GM19463 (cell line): ENCODE data around the gene OPA3.
A peak's percentile ranks its signal among the peaks of the same experiment; 100 is the strongest.

Experiments used
- ATAC-seq: cut with Tn5 transposase; IDR thresholded peaks from one replicate; pipeline ENCODE4 v1.9.1; 2021; ENCODE audit warnings: mild to moderate bottlenecking, moderate library complexity; ENCODE audit not compliant: unreplicated experiment

OPA3 gene

DNA sequence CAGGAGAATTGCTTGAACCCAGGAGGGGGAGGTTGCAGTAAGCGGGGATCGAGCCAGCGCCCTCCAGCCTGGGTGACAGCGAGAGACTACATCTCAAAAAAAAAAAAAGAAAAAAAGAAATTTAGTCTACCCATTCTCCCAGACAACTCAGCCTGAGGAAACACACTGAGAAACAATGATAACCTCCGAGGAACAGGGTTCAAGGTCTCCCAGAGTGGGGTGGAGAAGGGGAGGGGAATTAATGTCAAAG is 78.7 kb downstream of the OPA3 start:
- no peak for ATAC-seq

DNA sequence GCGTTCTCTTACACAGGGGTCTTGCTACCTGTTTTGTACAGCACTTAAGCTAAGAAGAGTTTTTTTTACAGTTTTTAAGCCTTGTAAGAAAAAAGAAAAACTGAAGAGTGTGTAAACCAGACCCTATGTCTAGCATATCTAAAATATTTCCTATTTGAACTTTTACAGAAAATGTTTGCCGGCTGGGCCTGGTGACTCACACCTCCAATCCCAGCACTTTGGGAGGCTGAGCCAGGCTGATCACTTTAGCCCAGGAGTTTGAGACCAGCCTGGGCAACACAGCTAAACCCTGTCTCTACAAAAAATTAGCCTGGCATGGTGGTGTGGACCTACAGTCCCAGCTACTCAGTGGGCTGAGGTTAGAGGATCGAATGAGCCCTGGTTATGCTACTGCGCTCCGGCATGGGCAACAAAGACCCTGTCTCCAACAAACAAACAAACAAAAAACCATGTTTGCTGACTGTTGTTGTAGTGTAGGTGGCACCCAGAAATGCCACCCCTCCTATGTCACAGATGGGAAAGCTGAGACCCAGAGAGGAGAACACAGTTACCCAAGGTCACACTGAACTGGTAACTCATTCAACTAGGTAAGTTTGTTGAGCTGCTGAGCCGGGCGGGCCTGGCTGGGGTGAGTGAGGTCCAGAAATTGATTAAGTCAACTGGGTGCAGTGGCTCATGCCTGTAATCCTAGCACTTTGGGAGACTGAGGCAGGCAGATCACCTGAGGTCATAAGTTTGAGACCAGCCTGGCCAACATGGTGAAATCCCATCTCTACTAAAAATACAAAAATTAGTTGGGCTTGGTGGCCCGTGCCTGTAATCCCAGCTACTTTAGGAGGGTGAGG is 79.2 kb downstream of the OPA3 start:
- ATAC-seq, result no peak

DNA sequence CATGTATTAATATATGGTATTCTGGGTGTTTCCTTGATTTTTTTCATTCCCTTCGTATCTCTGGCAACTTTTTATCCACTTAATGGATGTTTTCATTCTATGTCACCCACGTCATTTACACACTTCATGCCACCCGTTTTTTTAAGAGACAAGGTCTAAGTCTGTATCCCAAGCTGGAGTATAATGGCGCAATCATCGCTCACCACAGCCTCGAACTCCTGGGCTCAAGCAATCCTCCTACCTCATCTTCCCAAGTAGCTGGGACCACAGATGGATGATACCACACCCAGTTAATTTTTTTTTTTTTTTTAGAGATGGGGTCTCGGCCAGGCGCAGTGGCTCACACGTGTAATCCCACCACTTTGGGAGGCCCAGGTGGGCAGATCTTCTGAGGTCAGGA is 80.7 kb downstream of the OPA3 start:
- ATAC-seq, result no peak

DNA sequence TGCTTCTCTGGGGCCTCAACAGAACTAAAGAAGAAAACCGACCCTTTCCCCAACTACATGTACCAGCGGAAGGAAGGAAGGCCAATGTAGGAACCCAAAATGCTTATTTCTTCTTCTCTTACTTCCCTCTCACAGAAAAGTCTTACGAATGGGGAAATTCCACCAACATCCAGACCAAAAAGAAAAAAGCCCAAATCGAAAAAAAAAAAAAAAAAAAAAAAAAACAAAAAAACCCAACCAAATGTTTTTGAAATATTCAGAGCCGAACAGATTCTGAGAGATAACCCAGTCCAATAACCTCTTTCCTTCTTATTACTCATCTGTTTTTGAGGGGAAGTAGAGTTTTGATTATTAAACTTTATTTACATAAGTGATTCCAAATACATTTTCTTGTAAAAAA is 82.5 kb downstream of the OPA3 start:
- no peak for ATAC-seq

DNA sequence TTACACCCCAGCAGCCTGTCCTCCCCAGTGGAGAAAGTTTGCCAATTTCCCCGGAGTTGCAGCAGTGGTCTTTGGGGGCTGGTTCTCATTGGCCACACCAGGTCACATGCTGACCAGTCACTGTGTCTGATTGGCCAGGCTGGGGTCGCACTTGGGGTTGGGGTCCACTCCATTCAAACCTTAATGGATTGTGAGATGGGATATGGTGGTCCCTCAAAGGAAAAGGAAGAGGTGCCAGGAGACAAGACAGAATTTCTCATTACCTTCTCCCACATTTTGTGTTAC is 82.9 kb downstream of the OPA3 start:
- ATAC-seq, result no peak

DNA sequence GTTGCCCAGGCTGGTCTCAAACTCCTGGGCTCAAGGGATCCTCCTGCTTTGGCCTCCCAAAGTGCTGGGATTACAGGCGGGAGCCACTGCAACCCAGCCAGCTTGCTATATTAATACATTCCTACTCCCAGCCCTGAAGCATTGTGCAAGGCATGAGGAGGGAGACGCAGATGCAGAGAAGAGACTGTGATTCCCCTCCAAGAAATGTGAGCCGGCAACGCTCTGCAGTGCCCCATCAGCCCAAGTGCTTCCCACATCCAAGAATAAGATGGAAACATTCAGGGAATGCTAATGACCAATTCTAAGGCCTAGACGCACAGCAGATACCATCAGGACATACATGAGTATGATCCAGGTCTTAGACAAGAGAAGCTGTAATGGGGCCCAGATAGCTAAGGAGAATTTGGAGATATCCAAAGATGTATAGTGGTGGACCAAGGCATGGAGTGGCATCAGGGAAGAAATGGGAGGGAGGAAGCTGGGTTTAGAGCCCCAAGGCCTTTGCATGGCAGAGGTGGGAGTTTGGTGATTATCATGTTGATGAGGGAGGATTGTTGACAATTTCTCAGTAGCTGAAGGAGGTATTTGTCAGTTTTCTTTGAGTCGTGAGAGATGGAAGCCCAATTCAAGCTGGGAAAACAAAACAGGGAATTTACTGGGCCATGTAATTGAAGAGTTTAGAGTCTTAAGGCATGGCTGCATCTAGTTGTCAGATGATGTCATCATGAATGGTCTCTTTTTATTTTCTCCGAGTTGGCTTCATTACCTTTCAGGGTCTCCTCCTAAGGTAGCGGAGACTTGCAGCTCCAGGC is 83.5 kb downstream of the OPA3 start:
- no peak for ATAC-seq

DNA sequence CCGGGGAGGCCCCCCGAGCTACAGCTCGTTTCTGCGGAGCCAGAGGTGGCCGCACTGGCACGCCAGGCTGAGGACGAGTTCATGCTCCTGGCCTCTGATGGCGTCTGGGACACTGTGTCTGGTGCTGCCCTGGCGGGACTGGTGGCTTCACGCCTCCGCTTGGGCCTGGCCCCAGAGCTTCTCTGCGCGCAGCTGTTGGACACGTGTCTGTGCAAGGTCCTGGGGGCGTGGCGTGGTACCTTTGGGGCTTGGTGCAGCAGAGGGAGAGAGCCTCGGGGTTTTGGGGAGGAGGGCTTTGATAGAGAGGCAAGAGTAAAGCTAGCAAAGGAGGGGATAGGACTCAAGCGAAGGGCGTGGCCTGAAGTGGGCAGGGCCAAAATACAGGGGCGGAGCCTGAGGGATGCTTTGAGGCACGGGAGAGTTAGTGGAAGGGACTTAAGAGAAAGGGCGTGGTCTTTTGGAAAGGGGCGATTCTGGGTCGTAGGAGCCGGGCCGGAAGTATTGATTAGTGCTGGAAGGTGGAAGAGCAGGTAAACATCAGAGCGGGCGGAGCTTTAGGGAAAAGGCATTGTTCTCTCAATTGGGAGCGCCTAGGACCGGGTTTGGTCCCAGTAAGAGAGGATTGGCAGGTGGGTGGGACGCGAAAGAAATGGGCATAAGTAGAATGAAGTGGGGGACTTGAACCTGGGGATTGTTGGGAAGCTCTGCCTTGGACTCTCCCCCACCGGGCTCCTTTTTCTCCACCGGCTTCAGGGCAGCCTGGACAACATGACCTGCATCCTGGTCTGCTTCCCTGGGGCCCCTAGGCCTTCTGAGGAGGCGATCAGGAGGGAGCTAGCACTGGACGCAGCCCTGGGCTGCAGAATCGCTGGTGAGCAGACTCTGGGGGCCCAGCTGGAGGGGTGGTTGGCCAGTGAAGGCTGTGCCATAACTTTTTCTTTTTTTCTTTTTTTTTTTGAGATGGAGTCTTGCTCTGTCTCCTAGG is 85.1 kb downstream of the OPA3 start:
- no peak for ATAC-seq

DNA sequence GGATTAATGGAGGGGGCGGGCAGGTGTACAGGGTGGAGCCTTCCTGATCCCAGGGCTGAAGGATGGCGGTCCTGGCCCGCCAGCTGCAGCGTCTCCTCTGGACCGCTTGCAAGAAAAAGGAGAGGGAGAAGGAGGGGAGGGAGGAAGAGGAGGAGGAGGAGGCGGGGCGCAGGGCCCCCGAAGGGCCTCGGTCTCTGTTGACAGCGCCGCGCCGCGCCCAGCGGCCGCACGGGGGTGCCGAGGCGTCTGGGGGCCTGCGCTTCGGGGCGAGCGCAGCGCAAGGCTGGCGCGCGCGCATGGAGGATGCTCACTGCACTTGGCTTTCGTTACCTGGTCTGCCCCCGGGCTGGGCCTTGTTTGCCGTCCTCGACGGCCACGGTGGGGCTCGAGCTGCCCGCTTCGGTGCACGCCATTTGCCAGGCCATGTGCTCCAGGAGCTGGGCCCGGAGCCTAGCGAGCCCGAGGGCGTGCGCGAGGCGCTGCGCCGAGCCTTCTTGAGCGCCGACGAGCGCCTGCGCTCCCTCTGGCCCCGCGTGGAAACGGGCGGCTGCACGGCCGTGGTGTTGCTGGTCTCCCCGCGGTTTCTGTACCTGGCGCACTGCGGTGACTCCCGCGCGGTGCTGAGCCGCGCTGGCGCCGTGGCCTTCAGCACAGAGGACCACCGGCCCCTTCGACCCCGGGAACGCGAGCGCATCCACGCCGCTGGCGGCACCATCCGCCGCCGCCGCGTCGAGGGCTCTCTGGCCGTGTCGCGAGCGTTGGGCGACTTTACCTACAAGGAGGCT is 86.0 kb downstream of the OPA3 start, which contains the start of gene PPM1N:
Gene PPM1N (plus strand): TSS at position 33 of the 785 bp plus-strand sequence. CDS start 30 bp downstream, at position 63.
- no peak for ATAC-seq

DNA sequence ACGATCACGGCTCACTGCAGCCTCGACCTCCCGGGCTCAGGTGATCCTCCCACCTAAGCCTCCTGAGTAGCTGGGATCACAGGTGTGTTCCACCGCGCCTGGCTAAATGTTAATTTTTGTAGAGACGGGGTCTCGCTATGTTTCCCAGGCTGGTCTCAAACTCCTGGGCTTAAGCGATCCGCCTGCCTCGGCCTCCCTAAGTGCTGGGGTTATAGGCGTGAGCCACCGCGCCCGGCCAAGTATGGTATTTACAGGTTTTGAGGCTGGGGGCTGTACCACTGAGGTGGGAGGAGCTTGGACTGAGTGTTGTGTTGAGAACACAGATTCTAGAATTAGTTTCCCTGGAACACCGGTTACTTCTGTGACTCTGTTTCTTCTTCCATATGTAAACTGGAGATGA is 86.8 kb downstream of the OPA3 start:
- no peak for ATAC-seq

DNA sequence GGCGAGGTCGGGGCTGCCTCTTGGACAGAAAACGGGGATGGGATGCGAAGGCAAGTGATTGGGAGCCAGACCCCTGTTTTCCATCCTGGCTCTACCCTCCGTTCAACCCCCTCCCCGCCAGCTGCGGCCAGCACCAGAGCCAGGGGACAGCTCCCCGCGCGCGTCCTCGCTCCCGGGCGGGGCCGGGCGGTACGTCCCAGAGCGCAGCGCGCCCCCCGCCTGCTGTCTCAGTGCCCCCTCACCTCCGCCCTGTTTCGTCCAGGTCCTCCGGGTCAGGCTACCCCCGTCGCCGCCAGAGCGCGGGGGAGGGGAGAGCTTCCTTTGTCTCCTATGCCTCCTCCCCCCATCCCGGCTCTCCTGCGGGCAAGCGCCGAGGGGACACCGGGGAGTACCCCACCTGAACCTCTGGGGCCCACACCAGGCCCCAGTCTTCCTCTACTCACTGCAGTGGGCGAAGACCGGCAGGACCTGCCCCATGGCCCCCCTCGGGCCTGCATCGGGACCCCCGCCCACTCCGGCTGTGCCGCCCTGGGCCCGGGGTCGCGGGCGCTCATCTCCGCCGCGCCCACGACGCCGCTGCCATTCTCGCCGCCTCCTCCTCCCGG is 88.2 kb downstream of the OPA3 start:
- ATAC-seq, result no peak

DNA sequence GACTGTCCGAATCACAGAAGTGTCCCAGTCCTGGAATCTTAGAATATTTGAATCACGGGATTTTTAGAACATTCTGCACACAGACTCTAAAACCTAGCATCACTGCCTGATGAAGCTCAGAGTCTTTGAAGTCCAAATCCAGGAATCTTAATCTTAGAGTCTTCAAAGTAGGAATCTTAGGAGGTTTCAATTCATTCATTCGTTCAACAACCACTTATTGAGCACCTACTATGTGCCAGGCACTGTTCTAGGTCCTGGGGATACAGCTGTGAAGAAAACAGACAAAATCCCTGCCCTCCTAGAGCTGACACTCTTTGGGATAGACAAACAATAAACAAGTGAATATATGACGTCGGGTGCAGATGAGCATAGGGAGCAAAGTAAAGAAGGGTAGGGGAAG is 89.4 kb downstream of the OPA3 start:
- no peak for ATAC-seq

DNA sequence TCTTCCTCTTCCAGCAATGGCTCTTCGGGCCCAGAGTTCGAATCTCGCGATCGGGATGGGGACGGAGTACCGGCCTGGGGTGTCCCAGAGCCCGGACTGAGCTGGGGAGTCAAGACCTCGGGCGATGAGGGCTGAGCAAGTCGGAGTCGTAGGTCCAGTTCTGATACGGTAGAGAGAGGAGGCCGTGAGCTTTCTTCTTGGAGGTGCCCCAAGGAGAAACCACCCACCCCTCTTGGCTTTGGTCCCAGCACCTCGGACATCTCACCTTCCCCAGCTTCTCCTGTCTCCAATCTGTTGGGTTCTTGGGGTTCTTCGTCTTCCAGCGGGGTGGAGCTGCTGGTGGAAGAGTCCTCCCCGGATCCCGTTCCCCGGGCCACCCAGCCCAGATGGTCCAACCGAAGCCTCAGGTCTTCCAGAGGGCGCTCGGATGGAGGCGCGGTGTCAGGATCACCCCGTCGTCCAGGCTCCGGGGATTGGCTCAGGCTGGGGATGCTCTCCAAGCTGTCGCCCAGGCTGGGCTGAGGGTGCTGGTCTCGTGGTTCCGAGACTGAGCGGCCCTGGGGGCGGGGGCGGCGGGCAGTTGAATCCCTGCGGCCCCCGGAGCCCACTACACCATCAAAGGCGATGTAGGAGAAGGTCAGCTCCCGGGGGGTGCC is 90.2 kb downstream of the OPA3 start:
- ATAC-seq, result no peak

DNA sequence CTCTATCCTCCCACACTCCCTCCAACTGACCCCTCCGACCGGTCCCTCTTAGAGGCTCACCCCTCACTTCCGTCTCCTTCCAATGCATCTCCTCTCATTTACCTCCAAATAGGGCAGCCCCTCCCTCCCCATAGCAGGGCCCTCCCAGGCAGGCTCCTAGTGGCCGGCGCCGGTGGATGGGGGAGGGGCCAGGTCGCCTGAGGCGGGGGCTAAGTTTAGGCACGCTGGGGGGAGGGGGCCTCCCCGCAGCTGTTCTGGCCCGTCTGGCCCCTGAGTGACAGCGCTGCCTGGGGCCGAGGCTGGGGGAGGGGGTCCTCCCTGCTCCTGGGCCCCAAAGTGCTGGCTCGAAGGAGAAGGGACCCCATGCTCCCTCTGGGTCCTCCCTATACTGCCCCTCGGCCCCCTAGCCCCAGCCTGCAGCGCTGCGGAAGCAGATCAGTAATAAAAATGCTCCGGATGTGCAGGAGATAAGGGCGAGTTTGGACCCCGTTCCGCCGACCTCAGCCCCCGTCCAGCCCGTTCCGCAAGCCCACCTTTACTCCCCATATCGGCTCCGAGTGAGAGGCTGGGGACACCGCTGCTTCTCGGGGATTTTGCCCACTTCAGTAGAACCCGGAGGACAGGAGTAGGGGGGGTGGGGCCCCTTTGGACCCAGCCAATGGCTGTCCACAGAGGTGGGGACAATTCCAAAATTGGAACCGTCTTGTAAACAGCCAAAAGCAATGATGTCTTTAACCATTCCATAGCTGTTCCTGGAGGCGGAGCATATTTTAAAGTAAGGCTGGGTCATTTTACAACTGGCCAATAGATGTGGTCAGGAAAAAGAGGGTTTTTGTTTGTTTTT is 91.8 kb downstream of the OPA3 start:
- no peak for ATAC-seq

DNA sequence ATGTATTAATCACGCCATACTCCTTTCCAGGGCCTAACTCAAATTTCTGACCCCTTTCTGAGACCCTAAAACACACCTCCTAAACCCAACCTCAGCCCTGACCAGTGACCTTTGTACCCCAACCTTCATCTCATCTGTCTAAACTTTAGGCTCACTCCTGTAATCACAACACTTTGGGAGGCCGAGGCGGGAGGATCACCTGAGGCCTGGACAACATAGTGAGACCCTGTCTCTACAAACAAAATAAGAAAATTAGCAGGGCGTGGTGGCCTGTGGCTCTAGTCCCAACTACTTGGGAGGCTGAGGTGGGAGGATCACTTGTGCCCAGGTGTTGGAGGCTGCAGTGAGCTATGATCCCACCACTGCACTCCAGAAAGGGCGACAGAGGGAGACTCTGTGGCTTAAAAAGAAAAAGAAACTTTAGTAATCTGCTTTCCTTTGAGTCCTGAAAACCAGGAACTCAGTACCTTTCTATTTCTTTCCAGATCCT is 92.4 kb downstream of the OPA3 start:
- ATAC-seq, result no peak

DNA sequence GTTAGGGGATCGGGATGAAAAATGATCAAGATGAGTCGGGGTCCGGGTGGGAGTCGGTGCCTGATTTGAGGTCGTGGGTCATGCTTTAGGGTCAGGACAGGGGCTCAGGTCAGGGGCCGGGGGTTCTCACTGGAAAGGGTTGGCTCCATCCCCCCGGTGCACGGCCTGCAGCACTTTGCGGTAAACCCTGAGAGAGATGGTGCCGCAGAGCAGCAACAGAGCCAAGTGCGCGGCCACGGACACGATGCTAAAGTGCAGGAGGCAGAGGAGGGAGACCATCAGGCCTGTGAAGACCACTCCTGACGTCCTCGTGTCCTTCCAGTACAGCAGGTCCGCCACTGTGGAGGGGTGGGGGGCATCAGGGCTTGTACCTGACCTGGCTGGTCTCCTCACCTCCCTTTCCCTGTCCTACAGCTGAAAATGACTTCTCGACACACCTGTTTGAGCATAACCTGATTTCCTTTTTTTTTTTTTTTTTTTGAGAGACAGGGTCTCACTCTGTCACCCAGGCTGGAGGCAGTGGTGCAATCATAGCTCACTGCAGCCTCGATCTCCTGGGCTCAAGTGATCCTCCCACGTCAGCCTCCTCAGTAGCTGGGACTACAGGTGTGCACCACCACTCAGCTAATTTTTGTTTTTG is 95.3 kb downstream of the OPA3 start:
- no peak for ATAC-seq

DNA sequence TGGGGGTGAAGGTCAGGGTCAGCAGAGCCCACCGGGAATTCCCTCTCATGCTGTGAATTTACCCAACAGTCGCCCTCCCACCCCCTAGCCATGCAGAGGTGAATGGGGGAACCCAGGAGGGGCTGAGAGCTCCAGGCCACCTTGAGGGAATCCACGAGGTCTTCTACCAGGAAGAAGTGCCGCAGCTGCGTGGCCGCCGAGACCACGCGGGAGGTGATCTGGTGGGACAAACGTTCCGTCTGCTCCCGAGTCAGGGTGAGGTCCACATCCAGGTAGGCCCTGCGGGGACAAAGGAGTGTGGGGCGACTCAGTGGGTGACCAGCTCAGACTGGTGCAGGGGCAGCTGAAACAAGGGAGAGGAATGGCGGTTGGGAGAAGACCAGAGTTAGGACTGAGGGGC is 95.9 kb downstream of the OPA3 start:
- ATAC-seq, result no peak

DNA sequence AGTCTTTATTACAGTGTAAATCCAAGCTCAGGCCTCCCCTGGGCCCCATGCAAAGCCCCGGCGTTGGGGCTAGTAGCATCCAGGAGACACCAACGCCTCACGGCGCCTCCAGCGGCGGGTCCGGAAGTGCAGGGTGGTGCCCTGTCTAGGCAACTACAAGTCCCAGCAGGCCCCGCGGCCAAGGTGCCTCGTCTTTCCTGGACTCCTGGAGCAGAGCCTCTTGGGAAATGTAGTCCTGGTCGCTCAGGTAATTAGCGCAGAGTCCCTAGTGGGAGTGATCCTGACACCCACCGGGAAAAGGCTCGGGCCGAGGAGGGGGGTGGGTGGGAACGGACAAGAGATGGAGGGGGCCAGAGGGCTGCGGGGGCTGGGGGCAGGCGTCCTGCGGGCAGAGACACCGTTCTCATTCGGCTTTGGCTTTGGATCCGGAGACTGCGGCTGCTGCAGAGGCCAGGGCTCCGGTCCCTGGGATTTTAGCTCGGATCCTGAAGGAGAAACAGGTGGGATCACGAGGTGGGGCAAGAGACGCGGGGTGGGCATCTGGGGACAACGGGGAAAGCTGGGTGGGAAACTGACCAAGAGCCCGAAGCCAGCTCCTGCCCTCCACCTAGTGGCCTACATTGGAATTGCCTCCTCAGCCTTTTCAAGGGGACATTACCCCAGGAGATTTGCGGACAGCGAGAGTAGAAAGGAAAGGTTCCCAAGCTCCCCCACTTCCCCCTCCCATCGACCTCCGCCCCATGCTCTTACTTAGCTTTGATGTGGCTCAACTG is 99.1 kb downstream of the OPA3 start:
- peak; percentile 85 for ATAC-seq
